Endothelial cell of umbilical vein (primary cell): ENCODE results near the gene SELP.
"Not testable (repeated sequence)": the region's sequence is repeated elsewhere in the genome, so short reads cannot be mapped to it uniquely, and the experiment has no call there.

Source experiments
- CTCF ChIP-seq, 2 donors: IDR thresholded peaks; 1 replicate in 1 of 2; 2 replicates in 1 of 2; pipeline ENCODE4 v1.5.1; 2011; ENCODE audit warnings: low read length in 2 of 2, mild to moderate bottlenecking in 2 of 2, moderate library complexity in 2 of 2, control low read depth in 1 of 2, inconsistent platforms in 1 of 2, low read depth in 1 of 2; ENCODE audit not compliant: insufficient read depth in 1 of 2; ENCODE audit errors: extremely low read depth in 1 of 2
- EZH2 ChIP-seq: IDR thresholded peaks from 2 replicates; pipeline ENCODE4 v1.6.1; 2012; ENCODE audit warnings: borderline replicate concordance, low read depth, mild to moderate bottlenecking, moderate library complexity, low read length, inconsistent platforms; ENCODE audit not compliant: severe bottlenecking
- FOS ChIP-seq: IDR thresholded peaks from 2 replicates; pipeline ENCODE4 v1.6.1; 2011; ENCODE audit warnings: mild to moderate bottlenecking, low read length, moderate library complexity, borderline replicate concordance; ENCODE audit not compliant: insufficient read depth
- GATA2 ChIP-seq: IDR thresholded peaks from 2 replicates; pipeline ENCODE4 v1.7.0; 2011; ENCODE audit warnings: low read depth, mild to moderate bottlenecking, moderate library complexity, mixed read lengths, low read length; ENCODE audit not compliant: insufficient read length, insufficient read depth
- POLR2A ChIP-seq: IDR thresholded peaks from 2 replicates; pipeline ENCODE4 v1.6.1; 2012; ENCODE audit warnings: low read depth, mild to moderate bottlenecking, control low read depth, low read length

DNA sequence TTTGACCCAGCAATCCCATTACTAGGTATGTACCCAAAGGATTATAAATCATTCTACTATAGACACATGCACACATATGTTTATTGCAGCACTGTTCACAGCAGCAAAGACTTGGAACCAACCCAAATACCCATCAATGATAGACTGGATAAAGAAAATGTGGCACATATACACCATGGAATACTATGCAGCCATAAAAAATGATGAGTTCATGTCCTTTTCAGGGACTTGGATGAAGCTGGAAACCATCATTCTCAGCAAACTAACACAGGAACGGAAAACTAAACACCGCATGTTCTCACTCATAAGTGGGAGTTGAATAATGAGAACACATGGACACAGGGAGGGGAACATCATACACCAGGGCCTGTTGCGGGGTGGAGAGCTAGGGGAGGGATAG is 40.3 kb upstream of the SELP start:
- TF ChIP-seq EZH2; CTCF (IDR thresholded peaks at IDR 0.05; ENCODE audit: extremely low read depth in 1 of 2, insufficient read depth in 1 of 2, low read depth in 1 of 2, low read length in 2 of 2); FOS; POLR2A; GATA2: not testable (repeated sequence)
